ENCODE data around the gene PIH1D2. TPM values are rescaled to one million over a fixed set of nuclear protein-coding genes. Genes with fewer than 3 reads are reported as not detected.
A peak's percentile ranks its signal among the peaks of the same experiment; 100 is the strongest.

PIH1D2 gene
- total and polyA plus RNA-seq, 2 of the 8 experiments (the other 6 are each of a cell fraction or from before 2014, with no cell fraction given) = 0.53 to 0.73 TPM

GRCh38 chr11:112024773-112025678 is 48.8 kb downstream of the PIH1D2 start, which contains the start of gene DLAT:
Gene DLAT (plus strand): TSS chr11:112025408. CDS start chr11:112025473, 65 bp downstream.
- H4K91ac ChIP-seq (replicated peaks; ENCODE audit: insufficient read length, low read length) = peak within 1 kb of the TSS; percentile 48
- peaks cover 10% of the 10 kb centered on the region for H3K23me2 ChIP-seq (ENCODE audit: low read depth, low read length)
- peak within 1 kb of the TSS; percentile 90 for H3K56ac ChIP-seq (replicated peaks; ENCODE audit: insufficient read length, low read depth, low read length)
- H2BK12ac ChIP-seq (ENCODE audit: low read depth, low read length) = peak within 1 kb of the TSS; percentile 80; the same call in 1 of the 2 replicates
- POLR2A ChIA-PET (ENCODE audit: partially characterized antibody) = interaction anchor here (0.8 to 1.4 kb wide), 10 partner anchors 8 to 117 kb away, joined by 3 to 4 read pairs (median 3); partner anchors contain the start of genes SDHD and TIMM8B
- H3K9ac ChIP-seq (replicated peaks in 1 of 4; ENCODE audit: extremely low read depth in 1 of 4, low read depth in 3 of 4, low read length in 3 of 4) = peak within 1 kb of the TSS; percentile 74 to 93 (median 92)
- H3K4me1 ChIP-seq (replicated peaks in 1 of 4; ENCODE audit: control insufficient read depth in 3 of 4, insufficient read depth in 4 of 4, low read length in 3 of 4) = peaks cover 0 to 3% (median 1%) of the 10 kb centered on the region in 4 experiments; a peak in 1 of 7 replicates
- H4K20me1 ChIP-seq (replicated peaks in 1 of 2; ENCODE audit: control insufficient read depth in 1 of 2, insufficient read depth in 2 of 2, low read length in 2 of 2) = no peaks in the 10 kb centered on the region
- no peaks in the 10 kb centered on the region for H3K27me3 ChIP-seq (replicated peaks in 1 of 4; ENCODE audit: control insufficient read depth in 3 of 4, extremely low read depth in 1 of 4, insufficient read depth in 3 of 4, low read length in 3 of 4)
- peak within 1 kb of the TSS; percentile 97 for H4K5ac ChIP-seq (ENCODE audit: insufficient read length, low read depth, low read length)
- H3K18ac ChIP-seq (ENCODE audit: extremely low read depth, low read length) = peak within 1 kb of the TSS; percentile 94
- peak within 1 kb of the TSS; percentile 92 for H3K27ac ChIP-seq (ENCODE audit: low read depth, low read length)
- H2BK15ac ChIP-seq (ENCODE audit: low read length) = 0 out of 2 replicates have a peak within 1 kb of the TSS, but pooled peaks have one; percentile 61
- no peaks in the 10 kb centered on the region for H3K79me1 ChIP-seq (ENCODE audit: low read depth, low read length)
- no peak within 1 kb of the TSS for H3K23ac ChIP-seq (ENCODE audit: insufficient read length)
- H2BK5ac ChIP-seq (ENCODE audit: low read depth, low read length) = peak within 1 kb of the TSS; percentile 95
- DNase-seq (ENCODE audit: low read depth in 1 of 2, low spot score in 2 of 2) (peak; percentile 81 to 97), FAIRE-seq (peak; percentile 62)
- H3K4me2 ChIP-seq (ENCODE audit: insufficient read depth in 1 of 2, low read depth in 2 of 2, low read length in 2 of 2) = peak within 1 kb of the TSS; percentile 70 to 82
- peak within 1 kb of the TSS; percentile 94 for H2AFZ ChIP-seq (ENCODE audit: low read length)
- WGBS, 2 experiments (ENCODE audit: extremely low coverage in 1 of 2, insufficient coverage in 1 of 2, insufficient read length in 1 of 2, insufficient replicate concordance in 2 of 2, low coverage in 1 of 2, low lambda C conversion rate in 2 of 2, missing lambda C conversion rate in 1 of 2) = 2% methylated on average over 65 of the region's 71 CpGs; no CpG with 5 or more reads in 1 of the 2 experiments
- CTCF ChIA-PET (ENCODE audit: partially characterized antibody) = interaction anchor here (1.1 to 1.6 kb wide), 3 partner anchors 20 to 87 kb away, joined by 3 to 8 read pairs (median 4); no protein-coding TSS in a partner anchor
- peak within 1 kb of the TSS; percentile 74 for H3K4ac ChIP-seq (replicated peaks; ENCODE audit: insufficient read length, low read depth, low read length)
- no peak within 1 kb of the TSS for H3K14ac ChIP-seq (ENCODE audit: insufficient read length)
- no peak within 1 kb of the TSS for H2BK20ac ChIP-seq (ENCODE audit: low read length)
- H3K79me2 ChIP-seq (ENCODE audit: control insufficient read depth in 1 of 2, insufficient read depth in 2 of 2, low read length in 2 of 2) = peaks cover 5 to 10% of the 10 kb centered on the region in 2 experiments
- H3K9me3 ChIP-seq (ENCODE audit: insufficient read depth in 2 of 2, low read depth in 1 of 2, low read length in 1 of 2) = no peaks in the 10 kb centered on the region
- H2BK120ac ChIP-seq (replicated peaks; ENCODE audit: low read depth, low read length) = no peak within 1 kb of the TSS
- peaks cover 10 to 24% (median 22%) of the 10 kb centered on the region in 4 experiments for H3K36me3 ChIP-seq (ENCODE audit: control insufficient read depth in 2 of 4, insufficient read depth in 4 of 4, low read length in 3 of 4)
- peak within 1 kb of the TSS; percentile 78 to 97 (median 91) for H3K4me3 ChIP-seq (ENCODE audit: extremely low read depth in 1 of 4, insufficient read depth in 2 of 4, low read depth in 3 of 4, low read length in 4 of 4)
- H2AK5ac ChIP-seq (ENCODE audit: low read depth, low read length) = no peak within 1 kb of the TSS
- peak within 1 kb of the TSS; percentile 97 for H4K8ac ChIP-seq (ENCODE audit: extremely low read depth, insufficient read depth, low read length)
- TF ChIP-seq POLR2A (IDR thresholded peaks at IDR 0.05; ENCODE audit: control extremely low read depth in 1 of 2, low read depth in 2 of 2, low read length in 2 of 2) (peak; percentile 82 to 84), SIX5 (IDR thresholded peaks at IDR 0.05; ENCODE audit: low read depth, low read length) (no peak), MAFK (IDR thresholded peaks at IDR 0.05; ENCODE audit: low read depth, low read length) (no peak), FOSL1 (IDR thresholded peaks at IDR 0.05; ENCODE audit: insufficient read depth, low read depth, low read length) (no peak), TAF7 (optimal IDR thresholded peaks at IDR 0.05; ENCODE audit: borderline replicate concordance, low read depth, low read length) (peak; percentile 70), RBBP5 (IDR thresholded peaks at IDR 0.05; ENCODE audit: borderline replicate concordance, low read depth, low read length) (peak; percentile 61), POLR2AphosphoS5 (IDR thresholded peaks at IDR 0.05; ENCODE audit: low read depth, low read length) (peak; percentile 71), POU5F1 (IDR thresholded peaks at IDR 0.05; ENCODE audit: low read depth, low read length) (no peak), SIRT6 (IDR thresholded peaks at IDR 0.05; ENCODE audit: low read length) (no peak), BACH1 (IDR thresholded peaks at IDR 0.05; ENCODE audit: low read length) (no peak), RNF2 (IDR thresholded peaks at IDR 0.05; ENCODE audit: borderline replicate concordance, low read depth, low read length, missing control alignments, poor library complexity, severe bottlenecking) (no peak), CHD1 (IDR thresholded peaks at IDR 0.05; ENCODE audit: low read depth, low read length) (no peak)

Measured in H1 (cell line).